ENCODE results near the gene DDX1. TPM values are rescaled to one million over a fixed set of nuclear protein-coding genes. Genes with fewer than 3 reads are reported as not detected.

DDX1 gene
- total and polyA plus RNA-seq, 10 of the 15 experiments (the other 5 are each of a cell fraction or from before 2014, with no cell fraction given), result 53.2 to 134 (median 85.6) TPM

- H3K9ac ChIP-seq (ENCODE audit: control insufficient read depth, insufficient read depth, low read length), result no peak overlapping the region
- peaks cover under 1 to 13% of the 10 kb centered on the region in 2 experiments; a peak in 3 of 4 replicates for H3K36me3 ChIP-seq (ENCODE audit: control insufficient read depth in 2 of 2, insufficient read depth in 2 of 2, low read length in 1 of 2)
- no peaks in the 10 kb centered on the region for H3K79me2 ChIP-seq (ENCODE audit: control insufficient read depth, insufficient read depth, low read length)
- no TSS peak for BruUV-seq (replicated peaks)
- H3K9me3 ChIP-seq (replicated peaks; ENCODE audit: control insufficient read depth, insufficient read depth, low read length), result no peaks in the 10 kb centered on the region
- H3K27me3 ChIP-seq (replicated peaks in 1 of 2; ENCODE audit: control insufficient read depth in 2 of 2, insufficient read depth in 2 of 2, low read length in 1 of 2), result no peaks in the 10 kb centered on the region
- ATAC-seq (no peak), DNase-seq (ENCODE audit: low read depth, low spot score) (no peak), FAIRE-seq (no peak)
- H2AFZ ChIP-seq (ENCODE audit: control insufficient read depth, low read depth, low read length), result no peak overlapping the region
- H3K4me3 ChIP-seq, result no peak overlapping the region
- SMC1A ChIA-PET (ENCODE audit: uncharacterized antibody, unreplicated experiment), result interaction anchor here (1.0 to 1.3 kb wide), 2 partner anchors 15 to 26 kb away, joined by 3 to 5 read pairs; no protein-coding TSS in a partner anchor
- H3K27ac ChIP-seq (ENCODE audit: control insufficient read depth, insufficient read depth), result no peak overlapping the region
- POLR2A ChIA-PET, result no interaction called here
- no peak overlapping the region for H3K4me2 ChIP-seq (ENCODE audit: control insufficient read depth, insufficient read depth)
- in situ Hi-C loops (cut with MboI) (no loop called here), intact Hi-C loops (cut with micrococcal nuclease; ENCODE audit: unreplicated experiment) (no loop called here)
- H4K20me1 ChIP-seq (ENCODE audit: control insufficient read depth, insufficient read depth), result no peaks in the 10 kb centered on the region
- CTCF ChIA-PET, result interaction anchor here (1.5 kb wide), 1 partner anchor 37 kb away, joined by 3 read pairs; no protein-coding TSS in a partner anchor
- H3K4me1 ChIP-seq (ENCODE audit: control insufficient read depth, insufficient read depth, low read length), result no peaks in the 10 kb centered on the region
- TF ChIP-seq RAD21 (IDR thresholded peaks at IDR 0.05; ENCODE audit: insufficient read depth, low read depth, low read length), result no peak
- TF ChIP-seq ZBTB4 (CRISPR knock-in tag; IDR thresholded peaks at IDR 0.05), result no peak
- no peak for TF ChIP-seq ATF3 (IDR thresholded peaks at IDR 0.05; ENCODE audit: borderline replicate concordance, extremely low read depth, low read depth, low read length)
- no peak for TF ChIP-seq POLR2AphosphoS2 (IDR thresholded peaks at IDR 0.05; ENCODE audit: low read depth, low read length)
- TF ChIP-seq HDGF (IDR thresholded peaks at IDR 0.05), result no peak
- TF ChIP-seq STAT3 (IDR thresholded peaks at IDR 0.05; ENCODE audit: low read depth, low read length), result no peak
- no peak for TF ChIP-seq NFIC (IDR thresholded peaks at IDR 0.05; ENCODE audit: low read depth, low read length)
- no peak for TF ChIP-seq HCFC1 (IDR thresholded peaks at IDR 0.05; ENCODE audit: low read length)
- no peak for TF ChIP-seq BCL3 (IDR thresholded peaks at IDR 0.05; ENCODE audit: borderline replicate concordance, insufficient read depth, low read depth, low read length, poor library complexity, severe bottlenecking)
- 99% methylated on average over 6 of the region's 6 CpGs for WGBS (ENCODE audit: insufficient coverage, insufficient replicate concordance, low lambda C conversion rate, missing lambda C conversion rate)
- RAD21 ChIA-PET (ENCODE audit: unreplicated experiment), result no interaction called here
Measured at GRCh38 chr2:15614545-15615300, 23.1 kb downstream of the DDX1 start.
